H1 (cell line): Measurements from ENCODE around the gene SAG. TPM values are rescaled to one million over a fixed set of nuclear protein-coding genes. Genes with fewer than 3 reads are reported as not detected.

Experiments used
- CTCF ChIA-PET: fragments of 300-600 bp; sonication (Branson Sonifier 250); formaldehyde crosslinking; loops from one replicate; lab custom pipeline; 2021; ENCODE audit not compliant: partially characterized antibody; lab: Charles Lee
- POLR2A ChIA-PET: fragments of 300-600 bp; sonication (Branson Sonifier 250); formaldehyde crosslinking; loops from one replicate; lab custom pipeline; 2021; ENCODE audit warnings: inconsistent platforms; ENCODE audit not compliant: partially characterized antibody; lab: Charles Lee
- DNase-seq, 2 experiments: peaks; one replicate each; pipeline versions ENCODE4 v3.0.0 to v3.0.0-alpha.2; 2010 to 2022; ENCODE audit warnings: low spot score in 2 of 2, low read depth in 1 of 2, mixed read lengths in 1 of 2
- FAIRE-seq: peaks from 2 replicates; lab custom pipeline; 2011; peaks lifted over from hg19 to GRCh38; lab: Jason Lieb, UNC
- H2AFZ ChIP-seq: 2 replicates; pipeline ENCODE4 v1.8.1; 2012; ENCODE audit warnings: low read length, inconsistent platforms
- H2AK5ac ChIP-seq: 2 replicates; pipeline ENCODE4 v1.6.1; 2013; ENCODE audit warnings: low read depth, low read length
- H2BK120ac ChIP-seq: replicated peaks from 2 replicates; pipeline ENCODE3; 2013; ENCODE audit warnings: low read depth, low read length, inconsistent platforms
- H2BK12ac ChIP-seq: 2 replicates; pipeline ENCODE4 v1.6.1; 2013; ENCODE audit warnings: low read depth, low read length
- H2BK15ac ChIP-seq: 2 replicates; pipeline ENCODE4 v1.6.1; 2013; ENCODE audit warnings: low read length
- H2BK20ac ChIP-seq: 2 replicates; pipeline ENCODE4 v1.6.1; 2013; ENCODE audit warnings: low read length
- H2BK5ac ChIP-seq: 2 replicates; pipeline ENCODE4 v1.6.1; 2013; ENCODE audit warnings: low read depth, low read length
- H3K14ac ChIP-seq: 2 replicates; pipeline ENCODE4 v1.6.1; 2013; ENCODE audit warnings: inconsistent platforms; ENCODE audit not compliant: insufficient read length
- H3K18ac ChIP-seq: 2 replicates; pipeline ENCODE4 v1.6.1; 2013; ENCODE audit warnings: low read length; ENCODE audit errors: extremely low read depth
- H3K23ac ChIP-seq: 2 replicates; pipeline ENCODE4 v1.6.1; 2013; ENCODE audit warnings: inconsistent platforms; ENCODE audit not compliant: insufficient read length
- H3K23me2 ChIP-seq: 2 replicates; pipeline ENCODE4 v1.6.1; 2013; ENCODE audit warnings: low read depth, low read length
- H3K27ac ChIP-seq: 2 replicates; pipeline ENCODE4 v1.6.1; 2011; ENCODE audit warnings: low read depth, low read length, inconsistent platforms
- H3K27me3 ChIP-seq, 4 experiments: replicated peaks in 1 of 4; 1 replicate in 1 of 4; 2 replicates in 3 of 4; pipeline versions ENCODE4 v1.6.1 to v1.8.1; 2011 to 2013; ENCODE audit warnings: low read length in 3 of 4, mild to moderate bottlenecking in 3 of 4, inconsistent platforms in 2 of 4, mixed read lengths in 2 of 4, moderate library complexity in 1 of 4; ENCODE audit not compliant: control insufficient read depth in 3 of 4, insufficient read depth in 3 of 4; ENCODE audit errors: extremely low read depth in 1 of 4
- H3K36me3 ChIP-seq, 4 experiments: 2 replicates each; pipeline versions ENCODE4 v1.6.1 to v1.8.1; 2011 to 2013; ENCODE audit warnings: mild to moderate bottlenecking in 4 of 4, low read length in 3 of 4, moderate library complexity in 2 of 4, control low read depth in 1 of 4, inconsistent platforms in 1 of 4; ENCODE audit not compliant: insufficient read depth in 4 of 4, control insufficient read depth in 2 of 4
- H3K4ac ChIP-seq: replicated peaks from 2 replicates; pipeline ENCODE3; 2013; ENCODE audit warnings: low read length, low read depth, mixed read lengths, inconsistent platforms; ENCODE audit not compliant: insufficient read length
- H3K4me1 ChIP-seq, 4 experiments: replicated peaks in 1 of 4; 1 replicate in 1 of 4; 2 replicates in 3 of 4; pipeline versions ENCODE4 v1.6.1 to v1.8.1; 2011 to 2013; ENCODE audit warnings: low read length in 3 of 4, inconsistent platforms in 2 of 4, mixed read lengths in 1 of 4; ENCODE audit not compliant: insufficient read depth in 4 of 4, control insufficient read depth in 3 of 4
- H3K4me2 ChIP-seq, 2 experiments: 2 replicates each; pipeline versions ENCODE4 v1.6.1 to v1.8.1; 2011 to 2013; ENCODE audit warnings: low read depth in 2 of 2, low read length in 2 of 2, control low read depth in 1 of 2, inconsistent platforms in 1 of 2, mild to moderate bottlenecking in 1 of 2; ENCODE audit not compliant: insufficient read depth in 1 of 2
- H3K4me3 ChIP-seq, 4 experiments: fragments of 200-600, 300-600 bp in 1 of 4; sonication (generic), shearing (Covaris generic), sonication (Bioruptor Twin) in 1 of 4; 2 replicates each; pipeline versions ENCODE4 v1.5.1 to v1.8.1; 2011 to 2016; ENCODE audit warnings: low read length in 4 of 4, low read depth in 3 of 4, control low read depth in 2 of 4, inconsistent platforms in 2 of 4, mild to moderate bottlenecking in 2 of 4, mixed read lengths in 1 of 4, moderate library complexity in 1 of 4; ENCODE audit not compliant: insufficient read depth in 2 of 4; ENCODE audit errors: extremely low read depth in 1 of 4
- H3K56ac ChIP-seq: replicated peaks from 2 replicates; pipeline ENCODE3; 2013; ENCODE audit warnings: low read depth, mild to moderate bottlenecking, mixed read lengths, low read length, inconsistent platforms; ENCODE audit not compliant: insufficient read length
- H3K79me1 ChIP-seq: 2 replicates; pipeline ENCODE4 v1.6.1; 2013; ENCODE audit warnings: low read depth, low read length, control low read depth
- H3K79me2 ChIP-seq, 2 experiments: 2 replicates each; pipeline versions ENCODE4 v1.6.1 to v1.8.1; 2012 to 2013; ENCODE audit warnings: low read length in 2 of 2, mild to moderate bottlenecking in 2 of 2, inconsistent platforms in 1 of 2; ENCODE audit not compliant: insufficient read depth in 2 of 2, control insufficient read depth in 1 of 2
- H3K9ac ChIP-seq, 4 experiments: replicated peaks in 1 of 4; 1 replicate in 1 of 4; 2 replicates in 3 of 4; pipeline versions ENCODE4 v1.6.1 to v1.8.1; 2011 to 2013; ENCODE audit warnings: low read depth in 3 of 4, low read length in 3 of 4, control low read depth in 2 of 4, mild to moderate bottlenecking in 2 of 4, moderate library complexity in 2 of 4, inconsistent platforms in 1 of 4; ENCODE audit errors: extremely low read depth in 1 of 4
- H3K9me3 ChIP-seq, 2 experiments: 2 replicates each; pipeline versions ENCODE4 v1.6.1 to v1.8.1; 2012 to 2013; ENCODE audit warnings: mild to moderate bottlenecking in 2 of 2, moderate library complexity in 2 of 2, control low read depth in 1 of 2, inconsistent platforms in 1 of 2, low read depth in 1 of 2, low read length in 1 of 2, mixed read lengths in 1 of 2; ENCODE audit not compliant: insufficient read depth in 2 of 2
- H4K20me1 ChIP-seq, 2 experiments: replicated peaks in 1 of 2; 2 replicates each; pipeline versions ENCODE3 to v1.8.1; 2011 to 2013; ENCODE audit warnings: inconsistent platforms in 2 of 2, low read length in 2 of 2, mild to moderate bottlenecking in 1 of 2; ENCODE audit not compliant: insufficient read depth in 2 of 2, control insufficient read depth in 1 of 2
- H4K5ac ChIP-seq: 2 replicates; pipeline ENCODE4 v1.6.1; 2013; ENCODE audit warnings: low read length, low read depth, mixed read lengths, inconsistent platforms; ENCODE audit not compliant: insufficient read length
- H4K8ac ChIP-seq: 2 replicates; pipeline ENCODE4 v1.8.0; 2013; ENCODE audit warnings: mild to moderate bottlenecking, moderate library complexity, low read length, inconsistent platforms; ENCODE audit not compliant: insufficient read depth; ENCODE audit errors: extremely low read depth
- H4K91ac ChIP-seq: replicated peaks from 2 replicates; pipeline ENCODE3; 2013; ENCODE audit warnings: low read length, mixed read lengths, inconsistent platforms; ENCODE audit not compliant: insufficient read length
- WGBS, 2 experiments: shearing (Covaris generic) in 1 of 2; methylation state at CpG; one replicate each; pipeline versions ENCODE4 v1.1.6 to v1.1.7; 2013 to 2015; ENCODE audit warnings: low lambda C conversion rate in 2 of 2, mixed read lengths in 2 of 2, inconsistent platforms in 1 of 2, low coverage in 1 of 2, missing lambda C conversion rate in 1 of 2; ENCODE audit not compliant: insufficient replicate concordance in 2 of 2, insufficient coverage in 1 of 2, insufficient read length in 1 of 2; ENCODE audit errors: extremely low coverage in 1 of 2, missing lambda C conversion rate in 1 of 2; 5-methylcytosine and 5-hydroxymethylcytosine counted together
- polyA plus RNA-seq, 7 experiments: library from polyadenylated mRNA; depleted of rRNA in 3 of 7; stranded (reverse) in 5 of 7; unstranded in 2 of 7; fragments of >200 nt in 5 of 7; fragments of 200-250 nt in 2 of 7; gene quantifications; 1 replicate in 5 of 7; 2 replicates in 1 of 7; 4 replicates in 1 of 7; pipeline versions ENCODE4 v1.2.1 to v1.2.3, GENCODE V29; 2011 to 2013; ENCODE audit warnings: missing spikeins in 2 of 7, mixed read lengths in 2 of 7
- total RNA-seq: library from RNA; stranded (reverse); fragmentation: NEBNext Ultra II Directional; extraction: Animal tissue kit (Norgen Biotek cat#: 25700); gene quantifications from 2 replicates; pipeline ENCODE4 v1.2.1, GENCODE V29; 2021

SAG gene
- total and polyA plus RNA-seq, 2 of the 8 experiments (the other 6 are each of a cell fraction or from before 2014, with no cell fraction given): not detected

DNA sequence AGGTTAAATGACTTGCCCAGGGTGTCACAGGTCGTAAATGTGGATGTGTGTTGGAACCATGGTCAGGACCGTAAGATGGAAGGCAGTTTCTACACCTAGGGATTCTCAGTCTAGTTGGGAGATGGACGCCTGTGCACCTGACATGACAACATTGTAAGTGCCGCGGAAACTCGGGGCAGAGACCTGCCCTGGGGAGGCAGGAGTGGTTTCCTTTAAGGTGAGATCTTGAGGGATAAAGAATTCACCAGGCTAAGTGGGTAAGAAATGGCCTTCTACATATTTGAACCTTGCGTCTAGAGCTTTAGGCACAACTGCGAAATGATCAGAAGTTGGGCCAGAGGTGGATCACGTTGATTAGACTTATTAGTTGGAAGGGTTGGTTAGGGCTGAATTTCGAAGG, 48.3 kb downstream of the SAG start:
- CTCF ChIA-PET: interaction anchor here (1.1 to 2.9 kb wide), 3 partner anchors 54 to 92 kb away, joined by 4 to 11 read pairs (median 6); no protein-coding TSS in a partner anchor
- H3K18ac ChIP-seq: no peak overlapping the region
- 86% methylated on average over 10 of the region's 10 CpGs; no CpG with 5 or more reads in 1 of the 2 experiments for WGBS, 2 experiments
- H4K20me1 ChIP-seq: peaks cover 8 to 15% of the 10 kb centered on the region in 2 experiments
- peaks cover 0 to 5% (median 4%) of the 10 kb centered on the region in 4 experiments; a peak in 4 of 7 replicates for H3K4me1 ChIP-seq
- H3K23me2 ChIP-seq: peaks cover 11% of the 10 kb centered on the region
- no peak overlapping the region for H2BK120ac ChIP-seq
- no peak overlapping the region for H4K91ac ChIP-seq
- H2BK12ac ChIP-seq: no peak overlapping the region
- H3K4me3 ChIP-seq: peak overlapping the region in 1 of 4 experiments; percentile 90; a peak in 1 of 8 replicates
- no peak overlapping the region for H2BK15ac ChIP-seq
- DNase-seq: no peak
- H3K9ac ChIP-seq: no peak overlapping the region; a peak in 1 of 7 replicates
- H3K9me3 ChIP-seq: peaks cover 0 to 7% of the 10 kb centered on the region in 2 experiments; a peak in 1 of 4 replicates
- H4K5ac ChIP-seq: no peak overlapping the region
- no peak overlapping the region for H2BK5ac ChIP-seq
- H4K8ac ChIP-seq: no peak overlapping the region
- no peak overlapping the region for H2BK20ac ChIP-seq
- no peaks in the 10 kb centered on the region for H3K36me3 ChIP-seq
- H3K4ac ChIP-seq: no peak overlapping the region
- no peak overlapping the region for H3K14ac ChIP-seq
- peaks cover 0 to 28% (median 15%) of the 10 kb centered on the region in 4 experiments; a peak in 5 of 7 replicates for H3K27me3 ChIP-seq
- H3K23ac ChIP-seq: no peak overlapping the region
- FAIRE-seq: no peak
- H3K27ac ChIP-seq: no peak overlapping the region
- peak overlapping the region in 1 of 2 experiments; percentile 74; a peak in 2 of 4 replicates for H3K4me2 ChIP-seq
- no peak overlapping the region for H3K56ac ChIP-seq
- no peak overlapping the region for H2AK5ac ChIP-seq
- H3K79me1 ChIP-seq: peaks cover 3% of the 10 kb centered on the region; the same call in 1 of the 2 replicates
- peaks cover 0 to 29% of the 10 kb centered on the region in 2 experiments; a peak in 2 of 4 replicates for H3K79me2 ChIP-seq
- no peak overlapping the region for H2AFZ ChIP-seq
- POLR2A ChIA-PET: interaction anchor here (1.8 kb wide), 1 partner anchor 10 kb away, joined by 6 read pairs; no protein-coding TSS in a partner anchor
